ENCODE data around the gene RHOA. TPM values are rescaled to one million over a fixed set of nuclear protein-coding genes. Genes with fewer than 3 reads are reported as not detected.

Gene RHOA
- total and polyA plus RNA-seq, 2 of the 13 experiments (the other 11 are each of a cell fraction or from before 2014, with no cell fraction given): 131 to 177 TPM

DNA sequence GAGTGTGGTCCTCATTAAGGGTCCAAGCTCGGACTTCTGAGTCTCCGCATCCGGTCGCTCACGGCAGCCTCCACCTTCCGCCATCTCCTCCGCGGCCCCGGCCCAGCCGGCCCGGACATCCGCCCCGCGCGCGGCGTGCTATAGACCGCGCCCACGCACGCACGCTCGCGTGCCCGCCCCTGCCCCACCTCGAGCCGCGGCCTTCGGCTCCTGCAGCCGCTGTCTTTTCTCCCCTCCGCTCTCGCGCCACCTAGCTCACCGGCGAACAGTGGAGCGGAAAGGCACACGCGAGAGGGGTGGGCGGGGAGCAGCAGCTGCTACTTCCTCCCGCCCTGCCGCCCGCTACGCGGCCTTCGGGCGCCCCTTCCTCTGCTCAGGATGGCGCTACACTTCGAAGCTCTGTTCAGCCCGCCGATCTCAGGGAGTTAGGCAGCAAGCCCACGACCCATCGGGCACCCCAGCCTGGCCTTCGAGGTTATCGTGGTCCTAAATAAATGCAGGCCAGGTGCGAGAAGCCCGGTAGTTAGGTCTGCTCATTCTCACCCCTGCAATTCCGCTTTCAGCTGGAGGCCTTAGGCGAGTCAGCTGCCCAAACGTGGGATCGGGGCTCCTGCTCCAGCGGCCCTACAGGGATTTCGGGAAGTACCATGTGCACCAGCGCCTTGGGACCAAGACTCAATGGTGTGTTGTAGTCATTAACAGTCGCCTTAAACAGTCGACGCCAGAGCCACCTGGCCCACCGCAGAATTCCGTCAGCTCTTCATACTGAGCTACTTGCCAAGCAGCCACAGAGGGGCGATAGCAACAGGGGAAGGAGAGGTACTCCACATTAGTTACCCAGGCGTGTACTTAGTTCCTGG lies 71.6 kb downstream of the RHOA start, which contains the start of gene USP4 (continued):
- TF ChIP-seq FOXP1 (IDR thresholded peaks at IDR 0.05) (no peak), FOXP1 (CRISPR knock-in tag; IDR thresholded peaks at IDR 0.05) (peak; percentile 22; the same call in 1 of the 2 replicates), ZNF7 (CRISPR knock-in tag; IDR thresholded peaks at IDR 0.05) (no peak; the same call in 1 of the 2 replicates), ZNF407 (CRISPR knock-in tag; IDR thresholded peaks at IDR 0.05; ENCODE audit: not compliant biosample characterization) (peak; percentile 98), HES4 (CRISPR knock-in tag; IDR thresholded peaks at IDR 0.05; ENCODE audit: borderline replicate concordance) (peak; percentile 95; the same call in 1 of the 2 replicates), DDIT3 (CRISPR knock-in tag; IDR thresholded peaks at IDR 0.05) (no peak), ZNF674 (CRISPR knock-in tag; IDR thresholded peaks at IDR 0.05; ENCODE audit: low read depth) (0 out of 2 replicates have a peak, but pooled peaks have one; percentile 57), FOXA3 (CRISPR knock-in tag; IDR thresholded peaks at IDR 0.05) (peak; percentile 82), XBP1 (CRISPR knock-in tag; IDR thresholded peaks at IDR 0.05) (no peak), ZNF816 (CRISPR knock-in tag; IDR thresholded peaks at IDR 0.05; ENCODE audit: borderline replicate concordance) (peak; percentile 99), TRAFD1 (CRISPR knock-in tag; IDR thresholded peaks at IDR 0.05; ENCODE audit: borderline replicate concordance) (0 out of 2 replicates have a peak, but pooled peaks have one; percentile 77), SP1 (IDR thresholded peaks at IDR 0.05) (no peak), SP1 (CRISPR knock-in tag; IDR thresholded peaks at IDR 0.05) (peak; percentile 77), RFX3 (CRISPR knock-in tag; IDR thresholded peaks at IDR 0.05) (no peak), TBX2 (CRISPR knock-in tag; IDR thresholded peaks at IDR 0.05; ENCODE audit: borderline replicate concordance) (peak; percentile 96), MEIS1 (CRISPR knock-in tag; IDR thresholded peaks at IDR 0.05; ENCODE audit: borderline replicate concordance) (peak; percentile 98)
